HUES6 (cell line): ENCODE results near the gene RBFOX2.

Source experiments
- H3K27ac ChIP-seq: 2 replicates; pipeline ENCODE4 v1.7.0; 2013; ENCODE audit warnings: low read depth, mild to moderate bottlenecking, low read length, inconsistent platforms
- H3K27me3 ChIP-seq: 2 replicates; pipeline ENCODE4 v1.6.1; 2013; ENCODE audit warnings: low read length; ENCODE audit not compliant: control insufficient read depth, insufficient read depth
- H3K36me3 ChIP-seq: 2 replicates; pipeline ENCODE4 v1.6.1; 2013; ENCODE audit warnings: low read length; ENCODE audit not compliant: control insufficient read depth, insufficient read depth
- H3K4me1 ChIP-seq: 2 replicates; pipeline ENCODE4 v1.6.1; 2013; ENCODE audit warnings: low read length; ENCODE audit not compliant: control insufficient read depth, insufficient read depth
- H3K4me3 ChIP-seq: 2 replicates; pipeline ENCODE4 v1.5.1; 2013; ENCODE audit warnings: low read depth, low read length
- H3K9ac ChIP-seq: one replicate; pipeline ENCODE4 v1.6.1; 2013; ENCODE audit warnings: mild to moderate bottlenecking, low read length
- H3K9me3 ChIP-seq: 2 replicates; pipeline ENCODE4 v1.6.1; 2013; ENCODE audit warnings: low read depth, low read length; ENCODE audit not compliant: control insufficient read depth, insufficient read depth

RBFOX2 gene

GRCh38 chr22:35697142-35697541, 331.5 kb downstream of the RBFOX2 start:
- Histone ChIP-seq H3K4me1 (no peaks in the 10 kb centered on the region), H3K4me3 (no peak overlapping the region), H3K27ac (no peak overlapping the region), H3K9me3 (no peaks in the 10 kb centered on the region), H3K36me3 (no peaks in the 10 kb centered on the region), H3K9ac (no peak overlapping the region), H3K27me3 (peaks cover 20% of the 10 kb centered on the region; the same call in 1 of the 2 replicates)

GRCh38 chr22:35695202-35695601, 333.4 kb downstream of the RBFOX2 start:
- H3K27me3 ChIP-seq: peaks cover 13% of the 10 kb centered on the region; the same call in 1 of the 2 replicates
- no peaks in the 10 kb centered on the region for H3K9me3 ChIP-seq
- H3K9ac ChIP-seq: no peak overlapping the region
- H3K4me3 ChIP-seq: no peak overlapping the region
- H3K36me3 ChIP-seq: no peaks in the 10 kb centered on the region
- no peak overlapping the region for H3K27ac ChIP-seq
- H3K4me1 ChIP-seq: no peaks in the 10 kb centered on the region

GRCh38 chr22:35690001-35690400, 338.6 kb downstream of the RBFOX2 start:
- no peaks in the 10 kb centered on the region for H3K36me3 ChIP-seq
- H3K4me1 ChIP-seq: no peaks in the 10 kb centered on the region
- no peak overlapping the region for H3K9ac ChIP-seq
- 0 out of 2 replicates have a peak, but pooled peaks cover 3% of the 10 kb centered on the region for H3K9me3 ChIP-seq
- peaks cover 7% of the 10 kb centered on the region; the same call in 1 of the 2 replicates for H3K27me3 ChIP-seq
- no peak overlapping the region for H3K4me3 ChIP-seq
- H3K27ac ChIP-seq: no peak overlapping the region

- H3K9me3 ChIP-seq: 0 out of 2 replicates have a peak, but pooled peaks cover 3% of the 10 kb centered on the region
- H3K9ac ChIP-seq: no peak overlapping the region
- H3K36me3 ChIP-seq: no peaks in the 10 kb centered on the region
- no peak overlapping the region for H3K4me3 ChIP-seq
- no peaks in the 10 kb centered on the region for H3K4me1 ChIP-seq
- H3K27ac ChIP-seq: no peak overlapping the region
- H3K27me3 ChIP-seq: peaks cover 7% of the 10 kb centered on the region; the same call in 1 of the 2 replicates
Measured at GRCh38 chr22:35688913-35689675, 339.5 kb downstream of the RBFOX2 start.
